OCI-LY1 (cell line): ENCODE data around the gene CALR3.

Experiments used
- EZH2 ChIP-seq: fragments of 200-600 bp; sonication (generic), shearing (Covaris generic); IDR thresholded peaks from 2 replicates; pipeline ENCODE4 v1.8.0; 2017; ENCODE audit warnings: borderline replicate concordance, mixed run types, mild to moderate bottlenecking, antibody characterized with exemption, low read length, moderate library complexity, mixed read lengths
- TF ChIP-seq, protein P1 (sequence below): fragments of 200-600 bp; sonication (generic), shearing (Covaris generic); IDR thresholded peaks from 2 replicates; pipeline ENCODE4 v1.5.1; 2017; ENCODE audit warnings: mild to moderate bottlenecking, antibody characterized with exemption, low read length, moderate library complexity, mixed read lengths

DNA sequence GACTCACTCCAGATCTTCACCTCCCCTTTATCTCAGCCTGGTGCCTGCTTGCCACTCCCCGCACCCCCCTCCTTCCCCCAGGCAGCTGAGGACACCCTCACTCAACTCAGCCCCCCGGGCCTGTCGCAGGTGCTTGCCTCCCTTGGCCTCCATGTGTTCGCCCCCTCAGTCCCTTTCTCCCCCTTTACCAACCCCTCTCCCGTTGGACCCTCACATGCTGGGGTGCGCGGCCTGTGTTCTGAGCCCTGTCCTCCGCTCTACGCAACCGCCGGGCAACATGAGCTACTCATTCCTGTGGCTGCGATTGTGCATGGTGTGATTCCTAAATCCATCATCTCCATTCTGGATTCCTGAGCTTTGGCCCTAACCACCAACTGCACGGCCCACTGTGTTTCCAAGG lies 41.1 kb upstream of the CALR3 start:
- TF ChIP-seq EZH2, result no peak
- TF ChIP-seq, protein P1, sequence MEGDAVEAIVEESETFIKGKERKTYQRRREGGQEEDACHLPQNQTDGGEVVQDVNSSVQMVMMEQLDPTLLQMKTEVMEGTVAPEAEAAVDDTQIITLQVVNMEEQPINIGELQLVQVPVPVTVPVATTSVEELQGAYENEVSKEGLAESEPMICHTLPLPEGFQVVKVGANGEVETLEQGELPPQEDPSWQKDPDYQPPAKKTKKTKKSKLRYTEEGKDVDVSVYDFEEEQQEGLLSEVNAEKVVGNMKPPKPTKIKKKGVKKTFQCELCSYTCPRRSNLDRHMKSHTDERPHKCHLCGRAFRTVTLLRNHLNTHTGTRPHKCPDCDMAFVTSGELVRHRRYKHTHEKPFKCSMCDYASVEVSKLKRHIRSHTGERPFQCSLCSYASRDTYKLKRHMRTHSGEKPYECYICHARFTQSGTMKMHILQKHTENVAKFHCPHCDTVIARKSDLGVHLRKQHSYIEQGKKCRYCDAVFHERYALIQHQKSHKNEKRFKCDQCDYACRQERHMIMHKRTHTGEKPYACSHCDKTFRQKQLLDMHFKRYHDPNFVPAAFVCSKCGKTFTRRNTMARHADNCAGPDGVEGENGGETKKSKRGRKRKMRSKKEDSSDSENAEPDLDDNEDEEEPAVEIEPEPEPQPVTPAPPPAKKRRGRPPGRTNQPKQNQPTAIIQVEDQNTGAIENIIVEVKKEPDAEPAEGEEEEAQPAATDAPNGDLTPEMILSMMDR, result no peak
